ENCODE results near the gene ZNF502.
"Not testable (repeated sequence)": the region's sequence is repeated elsewhere in the genome, so short reads cannot be mapped to it uniquely, and the experiment has no call there.

The ZNF502 gene

GRCh38 chr3:44712455-44713075 lies at the start of gene ZNF502:
Gene ZNF502, plus strand, starts transcription at chr3:44712660. Its CDS starts 7,602 bp downstream, at chr3:44720262.
- peak; percentile 90 for DNase-seq

DNA sequence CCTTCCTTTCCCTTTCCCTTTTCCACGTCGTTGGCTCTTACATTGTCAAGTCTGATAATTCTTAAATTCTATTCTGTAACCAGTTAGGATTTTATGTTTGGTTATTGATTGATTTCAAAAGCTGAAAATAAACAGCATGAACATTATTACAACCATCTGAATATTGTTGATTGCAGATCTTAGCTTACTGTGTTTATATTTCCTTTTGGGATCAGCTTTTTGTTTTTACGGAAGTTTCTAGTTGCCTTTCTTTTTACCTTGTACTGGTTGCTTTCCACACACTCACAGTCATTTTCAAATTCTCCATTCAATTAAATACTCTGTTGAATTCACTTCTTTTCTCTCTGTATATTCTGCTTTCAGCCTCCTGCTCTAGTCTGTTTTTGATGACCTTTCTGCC lies 47.3 kb upstream of the ZNF502 start:
- no peak for DNase-seq

DNA sequence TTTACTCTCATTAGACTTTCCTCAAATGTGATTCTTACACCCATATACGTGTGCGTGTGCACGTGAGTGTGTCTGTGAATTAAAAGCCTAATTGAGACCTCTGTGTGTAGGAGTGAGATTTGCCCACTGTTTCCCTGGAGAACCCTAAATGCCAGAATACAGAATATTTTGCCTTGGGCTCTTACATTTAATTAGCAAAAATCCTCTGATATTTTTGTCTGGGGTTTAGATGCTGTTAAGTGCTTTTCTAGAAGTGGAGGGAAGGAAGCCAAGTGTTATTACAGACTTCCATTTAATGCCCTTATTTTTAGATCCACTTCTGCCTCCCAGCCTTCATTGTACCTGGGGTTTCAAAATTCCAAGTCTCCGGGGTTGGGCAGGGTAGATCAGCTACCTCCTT lies 46.1 kb upstream of the ZNF502 start:
- DNase-seq: no peak

DNA sequence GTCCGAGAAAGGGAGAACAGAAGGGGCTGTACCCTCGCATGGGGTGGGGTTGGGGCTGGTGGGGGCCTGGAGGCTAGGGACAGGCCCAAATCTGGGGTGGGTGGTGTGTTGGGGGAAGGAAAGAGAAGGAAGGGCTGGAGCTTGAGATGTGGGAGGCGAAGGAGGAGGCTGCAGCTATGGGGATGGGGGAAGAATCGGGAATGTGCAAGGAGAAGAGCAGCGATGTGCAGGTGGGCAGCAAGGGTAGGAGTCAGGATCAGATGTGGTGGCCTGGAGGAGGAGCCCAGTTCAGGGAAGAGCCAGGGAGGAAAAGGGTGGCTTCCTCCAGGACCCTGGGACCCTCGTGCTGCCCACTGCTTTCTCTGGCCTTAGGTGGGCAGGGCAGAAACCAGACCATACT lies 42.7 kb upstream of the ZNF502 start:
- DNase-seq: no peak

GRCh38 chr3:44673466-44673865 lies 39.0 kb upstream of the ZNF502 start:
- not testable (repeated sequence) for DNase-seq

- no peak for DNase-seq
Observed at GRCh38 chr3:44674211-44674610, 38.2 kb upstream of the ZNF502 start.

DNA sequence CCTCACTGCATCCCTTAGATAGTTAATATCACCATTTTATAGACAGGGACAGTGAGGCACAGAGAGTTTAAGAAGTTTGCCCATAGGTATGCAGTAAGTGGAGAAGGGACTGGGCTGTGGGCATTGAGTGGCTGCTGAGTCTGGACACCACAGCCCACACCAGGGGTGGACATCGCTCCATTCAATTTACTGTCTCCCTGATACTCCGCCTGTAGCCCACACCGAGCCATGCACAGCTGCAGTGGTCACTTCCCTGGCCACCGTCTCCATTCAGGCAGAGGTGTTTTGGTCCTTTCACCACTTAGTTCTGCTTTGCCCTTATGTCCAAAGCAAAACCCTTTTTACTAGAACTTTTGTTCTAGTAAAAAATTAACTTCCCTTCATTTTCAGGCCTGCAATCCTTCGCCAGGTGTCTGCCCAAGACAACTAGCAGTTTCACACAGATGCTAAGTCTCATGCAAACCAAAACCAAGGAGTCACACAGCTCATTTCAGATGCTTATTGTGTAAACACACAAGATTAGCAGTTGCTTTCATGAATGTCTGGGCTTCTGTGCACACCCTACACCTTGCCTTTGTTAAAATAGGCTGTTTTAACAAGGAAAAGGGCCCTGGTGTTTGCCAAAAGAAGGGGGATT lies 33.9 kb upstream of the ZNF502 start:
- DNase-seq: no peak

- no peak for DNase-seq
Observed at GRCh38 chr3:44680921-44681455, 31.5 kb upstream of the ZNF502 start.

GRCh38 chr3:44682182-44682896 lies 30.1 kb upstream of the ZNF502 start:
- DNase-seq: no peak

- DNase-seq: peak; percentile 78
Observed at GRCh38 chr3:44685128-44685800, 27.2 kb upstream of the ZNF502 start.

GRCh38 chr3:44687898-44688297 lies 24.6 kb upstream of the ZNF502 start:
- no peak for DNase-seq

GRCh38 chr3:44721231-44722102 lies 9.0 kb downstream of the ZNF502 start:
- peak; percentile 7 for DNase-seq

GRCh38 chr3:44722103-44722401 lies 9.6 kb downstream of the ZNF502 start:
- DNase-seq: no peak

DNA sequence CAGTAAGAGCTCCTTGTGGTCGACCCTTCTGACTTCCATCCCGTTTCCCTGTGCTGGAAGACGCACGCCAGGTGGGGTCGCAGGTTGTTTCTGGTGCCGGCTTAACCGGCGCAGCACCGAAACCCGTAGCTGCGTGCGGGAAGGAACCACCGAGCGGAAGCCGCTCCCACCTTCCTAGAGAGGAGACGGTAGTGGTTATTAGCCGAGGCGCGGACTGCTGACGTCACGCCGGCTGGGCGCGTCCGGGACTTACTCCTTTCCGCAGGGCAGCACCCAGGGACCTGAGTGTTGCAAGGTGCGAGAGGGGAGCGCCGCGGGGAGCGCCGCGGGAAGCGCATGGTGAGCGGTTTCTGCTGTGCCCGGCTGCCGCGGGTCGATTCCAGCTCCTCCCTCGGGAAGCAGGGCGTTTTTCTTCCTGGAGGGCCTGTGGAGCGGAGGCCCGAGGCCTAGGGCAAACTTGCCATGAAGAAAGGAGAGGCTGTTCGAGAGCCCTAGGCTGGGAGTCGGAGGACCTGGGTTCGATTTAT lies 17.0 kb downstream of the ZNF502 start, which contains the start of gene ZNF501:
Gene ZNF501, plus strand, starts transcription at position 252 of the 527 bp plus-strand sequence. CDS start 4,787 bp downstream, outside the sequence.
- DNase-seq: peak; percentile 88

- DNase-seq: no peak
Observed at GRCh38 chr3:44734646-44735168, 22.2 kb downstream of the ZNF502 start.

GRCh38 chr3:44761101-44761423 lies 48.6 kb downstream of the ZNF502 start:
- DNase-seq: peak; percentile 37

- peak; percentile 98 for DNase-seq
Observed at GRCh38 chr3:44761424-44762169, 49.1 kb downstream of the ZNF502 start, which contains the start of the genes KIAA1143 and KIF15. Gene KIAA1143, minus strand, starts transcription at chr3:44761619. Its CDS starts 17 bp downstream, at chr3:44761602. Gene KIF15, plus strand, starts transcription at chr3:44761794. Its CDS starts 72 bp downstream, at chr3:44761866.

- peak; percentile 53 for DNase-seq
Observed at GRCh38 chr3:44762170-44762677, 49.8 kb downstream of the ZNF502 start.

- peak; percentile 9 for DNase-seq
Observed at GRCh38 chr3:44762690-44763089, 50.2 kb downstream of the ZNF502 start.

- no peak for DNase-seq
Observed at GRCh38 chr3:44764248-44764647, 51.8 kb downstream of the ZNF502 start.
